Duodenal mucosa (tissue), 2 donors: ENCODE data around the gene FGF7.

Experiments
- H3K27ac ChIP-seq: one replicate; pipeline ENCODE4 v1.7.0; 2013; ENCODE audit warnings: low read depth, low read length
- H3K27me3 ChIP-seq, 2 donors: one replicate each; pipeline ENCODE4 v1.7.0; 2013; ENCODE audit warnings: low read length in 2 of 2, control low read depth in 1 of 2; ENCODE audit not compliant: insufficient read depth in 2 of 2, control insufficient read depth in 1 of 2
- H3K36me3 ChIP-seq, 2 donors: one replicate each; pipeline ENCODE4 v1.7.0; 2013; ENCODE audit warnings: low read length in 2 of 2, control low read depth in 1 of 2; ENCODE audit not compliant: insufficient read depth in 2 of 2, control insufficient read depth in 1 of 2
- H3K4me1 ChIP-seq, 2 donors: one replicate each; pipeline ENCODE4 v1.7.0; 2013; ENCODE audit warnings: low read length in 2 of 2, control low read depth in 1 of 2; ENCODE audit not compliant: insufficient read depth in 2 of 2, control insufficient read depth in 1 of 2
- H3K4me3 ChIP-seq, 2 donors: one replicate each; pipeline ENCODE4 v1.7.0; 2013; ENCODE audit warnings: low read length in 2 of 2, low read depth in 1 of 2
- H3K9ac ChIP-seq, 2 donors: one replicate each; pipeline ENCODE4 v1.7.0; 2013; ENCODE audit warnings: low read length in 2 of 2, low read depth in 1 of 2
- H3K9me3 ChIP-seq, 2 donors: one replicate each; pipeline ENCODE4 v1.7.0; 2013; ENCODE audit warnings: low read length in 2 of 2, control low read depth in 1 of 2; ENCODE audit not compliant: control insufficient read depth in 1 of 2

Gene FGF7

DNA sequence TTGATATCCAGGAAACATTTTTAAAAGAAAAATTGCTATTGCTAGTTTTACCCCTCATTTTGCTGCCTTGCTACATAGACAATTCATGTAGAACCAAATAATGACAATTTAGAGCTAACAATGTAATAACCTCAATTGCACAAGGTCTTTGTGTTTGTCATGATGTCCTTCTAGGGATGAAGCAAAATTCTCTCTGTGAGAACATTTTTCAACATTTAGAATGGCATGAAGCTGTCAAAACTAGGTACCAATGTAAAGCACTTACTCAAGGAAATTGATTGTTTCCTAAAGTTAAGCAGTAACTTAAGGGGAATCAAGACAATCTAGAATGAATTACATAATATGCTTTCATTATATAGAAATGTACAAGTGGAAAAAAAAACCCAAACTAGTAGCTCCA, 7.9 kb upstream of the FGF7 start:
- H3K9me3 ChIP-seq = no peaks in the 10 kb centered on the region
- no peaks in the 10 kb centered on the region for H3K36me3 ChIP-seq
- H3K9ac ChIP-seq = no peak overlapping the region
- no peak overlapping the region for H3K4me3 ChIP-seq
- no peaks in the 10 kb centered on the region for H3K4me1 ChIP-seq
- no peaks in the 10 kb centered on the region for H3K27me3 ChIP-seq
- H3K27ac ChIP-seq = no peak overlapping the region

DNA sequence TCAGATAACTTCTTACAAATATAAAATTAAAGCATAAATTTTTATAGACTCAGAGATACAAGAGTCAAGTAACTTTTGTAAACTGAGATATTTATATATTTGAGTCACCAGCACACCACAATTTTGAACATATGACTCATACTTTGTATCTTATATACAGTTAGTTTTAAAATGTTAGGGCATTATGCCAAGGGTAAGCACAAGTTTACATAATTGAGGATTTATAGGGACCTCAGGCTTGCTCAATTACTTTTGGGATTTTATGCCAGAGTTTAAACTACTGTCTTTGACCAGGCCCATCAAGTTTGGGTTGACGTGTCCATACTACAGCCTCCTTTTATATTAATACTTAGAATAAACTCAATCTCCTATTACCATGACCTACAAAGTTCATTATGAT, 7.4 kb upstream of the FGF7 start:
- H3K4me1 ChIP-seq = no peaks in the 10 kb centered on the region
- no peak overlapping the region for H3K9ac ChIP-seq
- H3K27ac ChIP-seq = no peak overlapping the region
- no peaks in the 10 kb centered on the region for H3K36me3 ChIP-seq
- no peaks in the 10 kb centered on the region for H3K9me3 ChIP-seq
- H3K4me3 ChIP-seq = no peak overlapping the region
- H3K27me3 ChIP-seq = no peaks in the 10 kb centered on the region

DNA sequence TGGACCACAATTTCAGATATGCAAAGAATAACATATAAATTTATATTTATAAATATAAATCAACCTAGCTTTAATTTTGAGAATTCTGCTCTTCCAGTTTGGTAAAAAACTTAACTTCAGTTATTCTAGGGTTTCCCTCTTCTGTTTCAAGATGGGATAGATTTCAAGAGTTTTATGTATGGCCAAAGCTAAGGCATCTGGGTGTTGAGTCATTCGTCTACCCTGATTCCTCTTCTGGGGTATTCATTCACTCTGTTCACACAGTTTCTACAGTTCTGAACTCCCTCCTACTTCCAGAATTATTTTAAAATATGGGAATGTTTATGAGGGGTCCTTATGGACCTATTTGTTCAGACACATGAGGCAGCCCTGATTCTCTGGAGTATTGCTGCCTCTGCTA, 4.2 kb upstream of the FGF7 start:
- H3K4me1 ChIP-seq = no peaks in the 10 kb centered on the region
- H3K27me3 ChIP-seq = no peaks in the 10 kb centered on the region
- H3K9me3 ChIP-seq = no peaks in the 10 kb centered on the region
- H3K9ac ChIP-seq = no peak overlapping the region
- H3K27ac ChIP-seq = no peak overlapping the region
- H3K36me3 ChIP-seq = no peaks in the 10 kb centered on the region
- H3K4me3 ChIP-seq = no peak overlapping the region

GRCh38 chr15:49421991-49422390, 1.1 kb upstream of the FGF7 start:
- Histone ChIP-seq H3K9me3 (no peaks in the 10 kb centered on the region), H3K4me3 (peak overlapping the region in 1 of 2 donors; percentile 2), H3K27me3 (no peaks in the 10 kb centered on the region), H3K9ac (no peak overlapping the region), H3K27ac (no peak overlapping the region), H3K36me3 (no peaks in the 10 kb centered on the region), H3K4me1 (no peaks in the 10 kb centered on the region)

- H3K36me3 ChIP-seq = no peaks in the 10 kb centered on the region
- H3K4me1 ChIP-seq = no peaks in the 10 kb centered on the region
- H3K4me3 ChIP-seq = peak overlapping the region; percentile 44 to 46
- H3K9ac ChIP-seq = peak overlapping the region in 1 of 2 donors; percentile 37
- no peaks in the 10 kb centered on the region for H3K9me3 ChIP-seq
- no peaks in the 10 kb centered on the region for H3K27me3 ChIP-seq
- no peak overlapping the region for H3K27ac ChIP-seq
Measured at GRCh38 chr15:49423901-49424550, 984 bp downstream of the FGF7 start.

DNA sequence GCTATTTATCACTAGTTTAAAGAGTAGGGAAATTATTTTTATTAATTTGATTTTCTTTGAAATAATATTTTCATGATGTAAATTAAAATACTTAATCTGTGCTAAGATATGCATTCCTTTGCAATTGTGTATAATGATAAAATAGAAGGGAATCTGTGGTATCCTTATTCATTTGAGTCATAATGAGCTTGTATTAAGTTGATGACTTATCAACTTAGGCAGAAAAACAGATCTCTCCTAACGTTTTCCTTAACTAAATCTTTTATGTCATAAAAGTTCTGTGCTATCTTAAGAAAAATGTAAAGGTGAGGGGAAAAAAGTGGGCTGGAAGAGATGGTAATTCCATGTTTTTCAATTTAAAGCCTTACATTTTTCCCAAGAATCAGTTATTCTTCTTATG, 1.9 kb downstream of the FGF7 start:
- Histone ChIP-seq H3K27me3 (no peaks in the 10 kb centered on the region), H3K4me3 (no peak overlapping the region), H3K36me3 (no peaks in the 10 kb centered on the region), H3K4me1 (no peaks in the 10 kb centered on the region), H3K9ac (no peak overlapping the region), H3K27ac (no peak overlapping the region), H3K9me3 (no peaks in the 10 kb centered on the region)

GRCh38 chr15:49427372-49427771, 4.3 kb downstream of the FGF7 start:
- no peaks in the 10 kb centered on the region for H3K36me3 ChIP-seq
- no peaks in the 10 kb centered on the region for H3K4me1 ChIP-seq
- H3K9ac ChIP-seq = no peak overlapping the region
- no peak overlapping the region for H3K4me3 ChIP-seq
- no peaks in the 10 kb centered on the region for H3K27me3 ChIP-seq
- H3K9me3 ChIP-seq = no peaks in the 10 kb centered on the region
- H3K27ac ChIP-seq = no peak overlapping the region

DNA sequence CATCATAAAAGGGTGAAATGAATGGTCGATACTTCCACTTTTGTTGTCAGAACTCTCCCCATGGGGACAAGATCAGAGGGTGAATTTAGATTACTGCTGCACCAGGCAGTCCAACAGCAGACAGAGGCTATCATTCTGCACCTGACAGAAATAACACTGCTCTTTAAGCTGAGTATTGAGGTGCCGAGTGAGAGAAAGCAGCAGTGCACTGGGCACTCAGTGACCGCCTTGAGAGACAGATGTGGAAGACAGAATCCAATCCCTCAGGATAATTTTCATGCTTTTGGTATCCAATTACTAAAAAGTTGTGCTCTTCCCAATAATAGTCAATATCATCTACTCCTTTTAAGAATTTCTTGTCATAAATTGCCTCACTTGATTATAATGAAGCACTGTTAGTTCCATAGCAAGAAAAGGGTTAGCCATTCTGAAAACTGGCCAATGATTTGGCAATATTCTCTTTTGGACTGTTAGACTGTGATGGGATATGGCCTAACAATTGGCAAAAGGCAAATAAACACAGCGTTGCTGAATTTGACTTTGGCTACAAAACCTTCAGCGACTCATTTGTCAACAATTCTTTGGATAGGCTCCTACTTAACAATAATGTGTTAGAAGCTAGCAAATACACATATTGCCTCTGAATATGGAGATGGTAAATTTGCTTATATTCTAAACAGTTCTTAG, 5.5 kb downstream of the FGF7 start:
- Histone ChIP-seq H3K9ac (no peak overlapping the region), H3K4me3 (no peak overlapping the region), H3K27ac (no peak overlapping the region), H3K4me1 (no peaks in the 10 kb centered on the region), H3K36me3 (no peaks in the 10 kb centered on the region), H3K27me3 (no peaks in the 10 kb centered on the region), H3K9me3 (no peaks in the 10 kb centered on the region)

DNA sequence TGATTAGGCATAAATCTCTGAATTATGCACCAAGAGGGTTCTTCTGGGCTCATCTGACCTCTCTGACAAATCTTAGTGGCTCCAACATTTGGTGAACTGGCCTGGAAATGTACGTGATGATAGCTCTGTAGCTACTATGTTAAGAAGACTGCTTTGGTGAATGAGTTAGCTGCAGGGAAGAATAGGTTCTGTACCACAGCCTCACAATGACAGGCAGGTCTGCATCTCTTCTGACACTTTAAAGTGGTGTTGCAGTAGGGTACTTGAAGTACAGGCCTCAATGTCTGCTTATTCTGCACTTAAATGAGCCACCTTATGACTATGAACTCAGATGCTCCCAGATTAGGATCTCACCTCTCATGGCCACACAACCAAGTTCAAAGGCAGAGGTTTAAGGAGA, 7.0 kb downstream of the FGF7 start:
- Histone ChIP-seq H3K27ac (no peak overlapping the region), H3K4me3 (no peak overlapping the region), H3K36me3 (no peaks in the 10 kb centered on the region), H3K27me3 (no peaks in the 10 kb centered on the region), H3K9ac (no peak overlapping the region), H3K9me3 (no peaks in the 10 kb centered on the region), H3K4me1 (no peaks in the 10 kb centered on the region)

DNA sequence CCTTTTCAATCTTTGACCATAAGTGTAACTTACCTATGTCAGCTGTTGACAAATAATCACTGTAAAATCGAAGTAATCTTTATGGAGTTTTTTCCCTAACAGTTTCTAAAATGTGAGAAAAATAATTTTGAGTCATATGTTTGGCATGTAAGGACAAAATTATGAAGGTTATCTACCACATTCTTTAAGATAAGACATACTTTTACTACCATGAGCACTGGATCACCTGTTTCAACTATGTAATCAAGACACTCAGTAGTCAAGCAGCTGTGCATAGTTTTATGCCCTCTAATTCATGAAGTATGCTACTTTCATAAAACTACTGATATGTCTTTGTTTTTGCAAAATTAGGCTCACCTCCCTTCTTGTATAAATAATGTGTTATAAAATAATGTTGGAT, 12.1 kb downstream of the FGF7 start:
- Histone ChIP-seq H3K9ac (no peak overlapping the region), H3K27me3 (no peaks in the 10 kb centered on the region), H3K4me3 (no peak overlapping the region), H3K9me3 (no peaks in the 10 kb centered on the region), H3K4me1 (peaks cover 0 to 11% of the 10 kb centered on the region in 2 donors), H3K36me3 (no peaks in the 10 kb centered on the region), H3K27ac (no peak overlapping the region)
